ENCODE results near the gene ACTR3. TPM values are rescaled to one million over a fixed set of nuclear protein-coding genes. Genes with fewer than 3 reads are reported as not detected.

The ACTR3 gene
- polyA plus RNA-seq, 1 donor from 2014 or later, result 255 TPM

DNA sequence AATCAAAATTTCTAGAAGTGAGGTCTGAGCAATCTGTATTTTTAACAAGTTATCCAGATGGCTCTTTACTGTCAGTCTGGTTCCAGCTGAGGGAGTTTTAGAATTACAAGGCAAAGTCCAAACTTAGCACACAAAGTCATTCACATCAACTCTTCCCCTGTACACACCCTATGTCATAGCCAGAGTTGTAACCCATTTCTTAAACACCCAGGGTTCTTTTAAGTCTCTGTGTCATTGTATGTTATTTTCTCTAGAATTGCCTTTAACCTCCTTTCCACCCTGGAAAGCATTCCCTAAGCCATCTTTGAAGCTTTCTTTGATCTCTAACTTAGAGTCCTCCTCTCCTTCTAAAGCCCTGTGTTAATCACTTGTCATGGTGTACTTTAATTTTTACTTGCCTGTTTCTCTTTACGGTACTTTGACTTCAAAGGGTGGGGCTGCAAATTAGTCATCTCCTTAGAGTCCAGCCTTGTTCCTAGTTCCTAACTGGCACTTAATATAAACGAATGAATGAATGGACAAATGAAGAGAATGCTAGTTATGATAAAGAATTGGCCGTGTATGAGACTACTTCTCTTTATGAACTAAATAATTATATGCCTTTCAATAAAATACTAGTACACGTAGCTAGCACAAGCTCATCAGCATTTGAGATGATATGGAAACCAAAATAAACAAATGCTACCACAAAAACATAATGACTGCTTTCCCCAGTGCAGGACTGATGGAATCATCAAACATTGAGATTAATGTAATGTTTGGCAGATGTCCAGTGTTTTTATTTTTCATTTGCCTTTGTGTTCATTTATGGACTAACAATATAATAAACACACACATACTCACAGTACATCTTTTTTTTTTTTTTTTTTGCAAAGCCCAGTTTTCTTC is 11.9 kb upstream of the ACTR3 start:
- H3K4me2 ChIP-seq (ENCODE audit: low read length), result no peak overlapping the region
- no peaks in the 10 kb centered on the region for H3K9me2 ChIP-seq (ENCODE audit: insufficient read depth, low read length)
- H4K20me1 ChIP-seq (ENCODE audit: insufficient read depth), result no peaks in the 10 kb centered on the region
- no peaks in the 10 kb centered on the region for H3F3A ChIP-seq (ENCODE audit: insufficient read depth, low read length, poor library complexity, severe bottlenecking)
- no peak overlapping the region for H3K27ac ChIP-seq (ENCODE audit: low read length)
- no peaks in the 10 kb centered on the region for H3K79me2 ChIP-seq (replicated peaks; ENCODE audit: insufficient read depth, low read length)
- H3K27me3 ChIP-seq (ENCODE audit: insufficient read depth, low read depth, low read length), result no peaks in the 10 kb centered on the region
- H2AFZ ChIP-seq (ENCODE audit: low read depth, low read length), result no peak overlapping the region
- H3K4me3 ChIP-seq (ENCODE audit: low read length), result no peak overlapping the region
- H3K9me3 ChIP-seq (ENCODE audit: low read length), result no peaks in the 10 kb centered on the region
- TF ChIP-seq, protein P1, sequence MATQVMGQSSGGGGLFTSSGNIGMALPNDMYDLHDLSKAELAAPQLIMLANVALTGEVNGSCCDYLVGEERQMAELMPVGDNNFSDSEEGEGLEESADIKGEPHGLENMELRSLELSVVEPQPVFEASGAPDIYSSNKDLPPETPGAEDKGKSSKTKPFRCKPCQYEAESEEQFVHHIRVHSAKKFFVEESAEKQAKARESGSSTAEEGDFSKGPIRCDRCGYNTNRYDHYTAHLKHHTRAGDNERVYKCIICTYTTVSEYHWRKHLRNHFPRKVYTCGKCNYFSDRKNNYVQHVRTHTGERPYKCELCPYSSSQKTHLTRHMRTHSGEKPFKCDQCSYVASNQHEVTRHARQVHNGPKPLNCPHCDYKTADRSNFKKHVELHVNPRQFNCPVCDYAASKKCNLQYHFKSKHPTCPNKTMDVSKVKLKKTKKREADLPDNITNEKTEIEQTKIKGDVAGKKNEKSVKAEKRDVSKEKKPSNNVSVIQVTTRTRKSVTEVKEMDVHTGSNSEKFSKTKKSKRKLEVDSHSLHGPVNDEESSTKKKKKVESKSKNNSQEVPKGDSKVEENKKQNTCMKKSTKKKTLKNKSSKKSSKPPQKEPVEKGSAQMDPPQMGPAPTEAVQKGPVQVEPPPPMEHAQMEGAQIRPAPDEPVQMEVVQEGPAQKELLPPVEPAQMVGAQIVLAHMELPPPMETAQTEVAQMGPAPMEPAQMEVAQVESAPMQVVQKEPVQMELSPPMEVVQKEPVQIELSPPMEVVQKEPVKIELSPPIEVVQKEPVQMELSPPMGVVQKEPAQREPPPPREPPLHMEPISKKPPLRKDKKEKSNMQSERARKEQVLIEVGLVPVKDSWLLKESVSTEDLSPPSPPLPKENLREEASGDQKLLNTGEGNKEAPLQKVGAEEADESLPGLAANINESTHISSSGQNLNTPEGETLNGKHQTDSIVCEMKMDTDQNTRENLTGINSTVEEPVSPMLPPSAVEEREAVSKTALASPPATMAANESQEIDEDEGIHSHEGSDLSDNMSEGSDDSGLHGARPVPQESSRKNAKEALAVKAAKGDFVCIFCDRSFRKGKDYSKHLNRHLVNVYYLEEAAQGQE (IDR thresholded peaks at IDR 0.05; ENCODE audit: borderline replicate concordance), result no peak
- TF ChIP-seq, protein P2, sequence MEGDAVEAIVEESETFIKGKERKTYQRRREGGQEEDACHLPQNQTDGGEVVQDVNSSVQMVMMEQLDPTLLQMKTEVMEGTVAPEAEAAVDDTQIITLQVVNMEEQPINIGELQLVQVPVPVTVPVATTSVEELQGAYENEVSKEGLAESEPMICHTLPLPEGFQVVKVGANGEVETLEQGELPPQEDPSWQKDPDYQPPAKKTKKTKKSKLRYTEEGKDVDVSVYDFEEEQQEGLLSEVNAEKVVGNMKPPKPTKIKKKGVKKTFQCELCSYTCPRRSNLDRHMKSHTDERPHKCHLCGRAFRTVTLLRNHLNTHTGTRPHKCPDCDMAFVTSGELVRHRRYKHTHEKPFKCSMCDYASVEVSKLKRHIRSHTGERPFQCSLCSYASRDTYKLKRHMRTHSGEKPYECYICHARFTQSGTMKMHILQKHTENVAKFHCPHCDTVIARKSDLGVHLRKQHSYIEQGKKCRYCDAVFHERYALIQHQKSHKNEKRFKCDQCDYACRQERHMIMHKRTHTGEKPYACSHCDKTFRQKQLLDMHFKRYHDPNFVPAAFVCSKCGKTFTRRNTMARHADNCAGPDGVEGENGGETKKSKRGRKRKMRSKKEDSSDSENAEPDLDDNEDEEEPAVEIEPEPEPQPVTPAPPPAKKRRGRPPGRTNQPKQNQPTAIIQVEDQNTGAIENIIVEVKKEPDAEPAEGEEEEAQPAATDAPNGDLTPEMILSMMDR (IDR thresholded peaks at IDR 0.05; ENCODE audit: poor library complexity, severe bottlenecking), result no peak
- TF ChIP-seq EP300 (conservative IDR thresholded peaks at IDR 0.05; ENCODE audit: poor library complexity, severe bottlenecking) (no peak), SMC3 (conservative IDR thresholded peaks at IDR 0.05; ENCODE audit: poor library complexity) (no peak), POLR2AphosphoS5 (IDR thresholded peaks at IDR 0.05) (no peak), RAD21 (conservative IDR thresholded peaks at IDR 0.05) (no peak), MXI1 (conservative IDR thresholded peaks at IDR 0.05; ENCODE audit: poor library complexity, severe bottlenecking) (no peak), TAF1 (IDR thresholded peaks at IDR 0.05; ENCODE audit: low read depth) (no peak), EZH2 (IDR thresholded peaks at IDR 0.05; ENCODE audit: borderline replicate concordance, insufficient read depth, low read length, poor library complexity, severe bottlenecking) (no peak)
- H3K9ac ChIP-seq (ENCODE audit: low read length), result no peak overlapping the region
- H3K36me3 ChIP-seq (ENCODE audit: insufficient read depth, low read length), result no peaks in the 10 kb centered on the region

DNA sequence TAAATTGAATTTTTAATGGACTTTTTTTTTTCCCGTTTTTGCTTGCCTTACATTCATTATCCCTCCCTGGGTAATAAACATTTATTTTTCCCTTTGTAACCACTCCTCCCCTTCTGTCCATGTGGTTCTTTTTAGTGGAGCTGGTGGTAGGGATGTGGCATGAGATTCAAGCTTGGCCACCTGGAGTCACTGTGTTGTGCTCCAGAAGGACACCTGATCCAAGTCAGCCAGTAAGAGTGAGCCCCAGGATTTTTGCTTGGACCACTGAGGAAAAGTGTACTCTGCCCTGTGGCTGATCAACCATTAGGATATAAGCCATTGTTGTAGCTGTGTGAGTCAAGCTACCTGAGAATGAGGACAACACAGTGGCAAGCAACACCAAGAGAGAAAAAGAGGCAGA is 11.1 kb upstream of the ACTR3 start:
- TF ChIP-seq MXI1 (conservative IDR thresholded peaks at IDR 0.05; ENCODE audit: poor library complexity, severe bottlenecking), result no peak
- no peak for TF ChIP-seq POLR2AphosphoS5 (IDR thresholded peaks at IDR 0.05)
- TF ChIP-seq EP300 (conservative IDR thresholded peaks at IDR 0.05; ENCODE audit: poor library complexity, severe bottlenecking), result no peak
- TF ChIP-seq, protein P1 (IDR thresholded peaks at IDR 0.05; ENCODE audit: borderline replicate concordance), result no peak
- TF ChIP-seq RAD21 (conservative IDR thresholded peaks at IDR 0.05), result no peak
- no peak for TF ChIP-seq SMC3 (conservative IDR thresholded peaks at IDR 0.05; ENCODE audit: poor library complexity)
- TF ChIP-seq, protein P2 (IDR thresholded peaks at IDR 0.05; ENCODE audit: poor library complexity, severe bottlenecking), result no peak
- TF ChIP-seq TAF1 (IDR thresholded peaks at IDR 0.05; ENCODE audit: low read depth), result no peak
- TF ChIP-seq EZH2 (IDR thresholded peaks at IDR 0.05; ENCODE audit: borderline replicate concordance, insufficient read depth, low read length, poor library complexity, severe bottlenecking), result no peak
- Histone ChIP-seq H3K27me3 (ENCODE audit: insufficient read depth, low read depth, low read length) (no peaks in the 10 kb centered on the region), H3K36me3 (ENCODE audit: insufficient read depth, low read length) (no peaks in the 10 kb centered on the region), H3K9me3 (ENCODE audit: low read length) (no peaks in the 10 kb centered on the region), H4K20me1 (ENCODE audit: insufficient read depth) (no peaks in the 10 kb centered on the region), H3K9me2 (ENCODE audit: insufficient read depth, low read length) (no peaks in the 10 kb centered on the region), H3K4me2 (ENCODE audit: low read length) (no peak overlapping the region), H3K9ac (ENCODE audit: low read length) (no peak overlapping the region), H3K79me2 (replicated peaks; ENCODE audit: insufficient read depth, low read length) (no peaks in the 10 kb centered on the region), H3K4me3 (ENCODE audit: low read length) (no peak overlapping the region), H3F3A (ENCODE audit: insufficient read depth, low read length, poor library complexity, severe bottlenecking) (no peaks in the 10 kb centered on the region), H2AFZ (ENCODE audit: low read depth, low read length) (no peak overlapping the region), H3K27ac (ENCODE audit: low read length) (no peak overlapping the region)

All from neural cell (in vitro differentiated cells).